HTR-8/SVneo (cell line): ENCODE data around the gene CLCF1.
"Not testable (repeated sequence)": the region's sequence is repeated elsewhere in the genome, so short reads cannot be mapped to it uniquely, and the experiment has no call there.

ENCODE experiments used
- DNase-seq: peaks from one replicate; pipeline ENCODE4 v3.0.0; 2011; ENCODE audit warnings: low spot score, mixed read lengths; ENCODE audit not compliant: insufficient read length
- FAIRE-seq: peaks from 2 replicates; lab custom pipeline; 2011; peaks lifted over from hg19 to GRCh38; lab: Jason Lieb, UNC

Gene CLCF1

GRCh38 chr11:67347964-67348749 lies 25.2 kb downstream of the CLCF1 start:
- FAIRE-seq, result no peak

GRCh38 chr11:67345920-67346819 lies 27.2 kb downstream of the CLCF1 start:
- FAIRE-seq, result peak; percentile 42

More at GRCh38 chr11:67347964-67348749, 25.2 kb downstream of the CLCF1 start:
- no peak for DNase-seq

GRCh38 chr11:67345247-67345919 lies 28.0 kb downstream of the CLCF1 start:
- DNase-seq (no peak), FAIRE-seq (no peak)

More at GRCh38 chr11:67345920-67346819, 27.2 kb downstream of the CLCF1 start:
- no peak for DNase-seq

- FAIRE-seq, result no peak
Measured at GRCh38 chr11:67344264-67344663, 29.1 kb downstream of the CLCF1 start.

GRCh38 chr11:67337257-67337656 lies 36.1 kb downstream of the CLCF1 start:
- DNase-seq, result no peak
- no peak for FAIRE-seq

More at GRCh38 chr11:67344264-67344663, 29.1 kb downstream of the CLCF1 start:
- no peak for DNase-seq

GRCh38 chr11:67332081-67332691 lies 41.2 kb downstream of the CLCF1 start:
- FAIRE-seq (no peak), DNase-seq (no peak)

- DNase-seq (no peak), FAIRE-seq (peak; percentile 13)
Measured at GRCh38 chr11:67323526-67323925, 49.9 kb downstream of the CLCF1 start.

- no peak for FAIRE-seq
- DNase-seq, result no peak
Measured at GRCh38 chr11:67322049-67322448, 51.3 kb downstream of the CLCF1 start.

GRCh38 chr11:67321313-67321871 lies 52.0 kb downstream of the CLCF1 start:
- peak; percentile 52 for FAIRE-seq
- DNase-seq, result no peak

GRCh38 chr11:67320691-67321090 lies 52.7 kb downstream of the CLCF1 start:
- DNase-seq, result no peak

GRCh38 chr11:67320011-67320410 lies 53.4 kb downstream of the CLCF1 start:
- no peak for DNase-seq
- FAIRE-seq, result no peak

More at GRCh38 chr11:67320691-67321090, 52.7 kb downstream of the CLCF1 start:
- no peak for FAIRE-seq

GRCh38 chr11:67318876-67319275 lies 54.5 kb downstream of the CLCF1 start:
- not testable (repeated sequence) for DNase-seq, FAIRE-seq

GRCh38 chr11:67317888-67318555 lies 55.4 kb downstream of the CLCF1 start:
- DNase-seq (peak; percentile 36), FAIRE-seq (no peak)

- DNase-seq (peak; percentile 100), FAIRE-seq (peak; percentile 96)
Measured at GRCh38 chr11:67317205-67317887, 56.1 kb downstream of the CLCF1 start.

GRCh38 chr11:67316882-67317204 lies 56.6 kb downstream of the CLCF1 start:
- no peak for DNase-seq
- FAIRE-seq, result no peak

GRCh38 chr11:67315325-67315909 lies 58.0 kb downstream of the CLCF1 start:
- FAIRE-seq, result no peak
- no peak for DNase-seq

- FAIRE-seq, result no peak
- DNase-seq, result no peak
Measured at GRCh38 chr11:67314218-67314617, 59.2 kb downstream of the CLCF1 start.
